Fibroblast of peridontal ligament (primary cell): ENCODE data around the gene RNF186.

Experiments used
- DNase-seq: peaks from one replicate; pipeline ENCODE4 v3.0.0-alpha.2; 2010; ENCODE audit errors: extremely low read depth

RNF186 gene

GRCh38 chr1:19764848-19765247 lies 50.2 kb downstream of the RNF186 start:
- DNase-seq = no peak
